DND-41 (cell line): ENCODE data around the gene PPP1R15B.

Source experiments
- ATAC-seq: fragments of 200-7000 bp; cut with Tn5 transposase; 3 replicates; pipeline ENCODE4 v1.9.1; 2021; ENCODE audit warnings: low read depth; ENCODE audit not compliant: insufficient read depth
- DNase-seq: peaks from one replicate; pipeline ENCODE4 v3.0.0-alpha.2; 2020
- H2AFZ ChIP-seq: 2 replicates; pipeline ENCODE4 v1.6.0; 2012; ENCODE audit warnings: low read depth, low read length
- H3K27ac ChIP-seq: 2 replicates; pipeline ENCODE4 v1.5.1; 2012; ENCODE audit warnings: low read length, inconsistent platforms
- H3K27me3 ChIP-seq: fragments of 200-600 bp; sonication (generic); 2 replicates; pipeline ENCODE4 v1.6.0; 2012; ENCODE audit warnings: low read length, mild to moderate bottlenecking, inconsistent platforms; ENCODE audit not compliant: insufficient read depth, poor library complexity
- H3K36me3 ChIP-seq: 2 replicates; pipeline ENCODE4 v1.5.1; 2012; ENCODE audit warnings: low read length, inconsistent platforms; ENCODE audit not compliant: insufficient read depth
- H3K4me1 ChIP-seq: 2 replicates; pipeline ENCODE4 v1.5.1; 2012; ENCODE audit warnings: mild to moderate bottlenecking, low read length; ENCODE audit not compliant: insufficient read depth
- H3K4me2 ChIP-seq: 2 replicates; pipeline ENCODE4 v1.6.0; 2012; ENCODE audit warnings: mild to moderate bottlenecking, moderate library complexity, low read length, inconsistent platforms; ENCODE audit not compliant: insufficient read depth
- H3K4me3 ChIP-seq, 2 experiments: fragments of 200-600 bp in 1 of 2; shearing (Covaris generic) in 1 of 2; 2 replicates each; pipeline ENCODE4 v1.5.1; 2012 to 2016; ENCODE audit warnings: inconsistent platforms in 2 of 2, low read length in 2 of 2, mild to moderate bottlenecking in 2 of 2, low read depth in 1 of 2, moderate library complexity in 1 of 2
- H3K79me2 ChIP-seq: 2 replicates; pipeline ENCODE4 v1.6.0; 2012; ENCODE audit warnings: low read length, inconsistent platforms; ENCODE audit not compliant: insufficient read depth
- H3K9ac ChIP-seq: 2 replicates; pipeline ENCODE4 v1.6.0; 2012; ENCODE audit warnings: low read depth, mild to moderate bottlenecking, inconsistent platforms, low read length, moderate library complexity
- H3K9me3 ChIP-seq: 2 replicates; pipeline ENCODE4 v1.5.1; 2012; ENCODE audit warnings: low read length, moderate library complexity, mild to moderate bottlenecking, inconsistent platforms; ENCODE audit not compliant: insufficient read depth, severe bottlenecking
- H4K20me1 ChIP-seq: 2 replicates; pipeline ENCODE4 v1.6.0; 2012; ENCODE audit warnings: low read length; ENCODE audit not compliant: insufficient read depth
- EZH2 ChIP-seq: IDR thresholded peaks from 3 replicates; pipeline ENCODE4 v1.6.1; 2012; ENCODE audit warnings: borderline replicate concordance, low read depth, mild to moderate bottlenecking, moderate library complexity, low read length, inconsistent platforms; ENCODE audit not compliant: severe bottlenecking
- TF ChIP-seq, protein P1 (sequence below): IDR thresholded peaks from 2 replicates; pipeline ENCODE4 v1.5.1; 2012; ENCODE audit warnings: borderline replicate concordance, low read length, moderate library complexity, mild to moderate bottlenecking; ENCODE audit not compliant: poor library complexity, severe bottlenecking; ENCODE audit errors: extremely low read depth

PPP1R15B gene

DNA sequence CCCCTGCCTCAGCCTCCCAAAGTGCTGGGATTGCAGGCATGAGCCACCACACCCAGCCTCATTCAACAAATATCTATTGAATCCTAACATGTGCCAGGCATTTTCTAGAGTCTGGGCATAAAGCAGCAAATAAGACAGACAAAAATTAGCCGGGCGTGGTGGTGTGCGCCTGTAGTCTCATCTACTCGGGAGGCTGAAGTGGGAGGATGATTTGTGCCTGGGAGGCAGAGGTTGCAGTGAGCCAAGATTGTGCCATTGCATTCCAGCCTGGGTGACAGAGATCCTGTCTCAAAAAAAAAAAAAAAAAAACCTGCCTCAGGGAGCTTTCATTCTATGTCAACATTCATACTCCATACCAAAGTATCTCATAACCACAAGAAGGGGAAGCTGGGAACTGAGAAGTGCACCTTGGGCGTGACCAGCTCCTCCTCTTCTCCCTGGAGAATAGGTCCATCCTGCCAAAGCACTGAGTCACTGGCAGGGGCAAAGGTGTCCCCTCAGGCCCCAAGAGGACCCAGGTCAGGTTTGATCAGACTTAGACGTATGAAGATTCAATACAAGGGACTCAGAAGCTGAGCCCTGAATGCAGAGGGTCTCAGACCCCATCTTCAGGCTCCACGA lies 36.8 kb upstream of the PPP1R15B start:
- Histone ChIP-seq H3K9me3 (no peaks in the 10 kb centered on the region), H4K20me1 (no peaks in the 10 kb centered on the region), H3K9ac (no peak overlapping the region), H2AFZ (no peak overlapping the region), H3K4me2 (no peak overlapping the region), H3K36me3 (peaks cover 73% of the 10 kb centered on the region), H3K4me1 (no peaks in the 10 kb centered on the region), H3K27ac (no peak overlapping the region), H3K79me2 (no peaks in the 10 kb centered on the region), H3K4me3 (no peak overlapping the region), H3K27me3 (no peaks in the 10 kb centered on the region)
- DNase-seq (no peak), ATAC-seq (no peak)
- TF ChIP-seq EZH2, result no peak
- TF ChIP-seq, protein P1, sequence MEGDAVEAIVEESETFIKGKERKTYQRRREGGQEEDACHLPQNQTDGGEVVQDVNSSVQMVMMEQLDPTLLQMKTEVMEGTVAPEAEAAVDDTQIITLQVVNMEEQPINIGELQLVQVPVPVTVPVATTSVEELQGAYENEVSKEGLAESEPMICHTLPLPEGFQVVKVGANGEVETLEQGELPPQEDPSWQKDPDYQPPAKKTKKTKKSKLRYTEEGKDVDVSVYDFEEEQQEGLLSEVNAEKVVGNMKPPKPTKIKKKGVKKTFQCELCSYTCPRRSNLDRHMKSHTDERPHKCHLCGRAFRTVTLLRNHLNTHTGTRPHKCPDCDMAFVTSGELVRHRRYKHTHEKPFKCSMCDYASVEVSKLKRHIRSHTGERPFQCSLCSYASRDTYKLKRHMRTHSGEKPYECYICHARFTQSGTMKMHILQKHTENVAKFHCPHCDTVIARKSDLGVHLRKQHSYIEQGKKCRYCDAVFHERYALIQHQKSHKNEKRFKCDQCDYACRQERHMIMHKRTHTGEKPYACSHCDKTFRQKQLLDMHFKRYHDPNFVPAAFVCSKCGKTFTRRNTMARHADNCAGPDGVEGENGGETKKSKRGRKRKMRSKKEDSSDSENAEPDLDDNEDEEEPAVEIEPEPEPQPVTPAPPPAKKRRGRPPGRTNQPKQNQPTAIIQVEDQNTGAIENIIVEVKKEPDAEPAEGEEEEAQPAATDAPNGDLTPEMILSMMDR, result no peak

DNA sequence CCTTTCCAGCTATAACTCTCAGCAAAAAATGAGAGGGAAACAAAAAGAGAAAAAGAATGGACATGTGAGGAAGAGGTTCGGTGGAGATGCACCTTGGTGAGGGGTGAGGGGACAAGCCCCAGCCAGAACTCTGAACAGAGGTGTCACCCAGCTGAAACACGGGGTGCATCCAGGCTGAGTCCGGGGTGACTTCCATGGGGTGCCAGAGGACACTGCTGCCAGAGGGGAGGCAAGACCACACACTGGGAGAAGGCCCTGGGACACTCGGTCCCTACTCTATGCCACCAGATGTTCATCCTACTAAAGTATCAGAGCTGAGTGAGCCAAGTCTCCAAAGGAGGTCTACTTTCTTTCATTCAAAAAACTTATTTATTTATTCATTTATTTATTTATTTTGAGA lies 36.1 kb upstream of the PPP1R15B start:
- TF ChIP-seq, protein P1, result no peak
- no peak for TF ChIP-seq EZH2
- DNase-seq, result no peak
- H3K4me2 ChIP-seq, result no peak overlapping the region
- no peak for ATAC-seq
- no peak overlapping the region for H3K27ac ChIP-seq
- no peaks in the 10 kb centered on the region for H4K20me1 ChIP-seq
- H3K79me2 ChIP-seq, result no peaks in the 10 kb centered on the region
- H3K36me3 ChIP-seq, result peaks cover 76% of the 10 kb centered on the region
- H3K9ac ChIP-seq, result no peak overlapping the region
- H3K4me1 ChIP-seq, result no peaks in the 10 kb centered on the region
- no peak overlapping the region for H2AFZ ChIP-seq
- no peak overlapping the region for H3K4me3 ChIP-seq
- no peaks in the 10 kb centered on the region for H3K27me3 ChIP-seq
- H3K9me3 ChIP-seq, result no peaks in the 10 kb centered on the region

DNA sequence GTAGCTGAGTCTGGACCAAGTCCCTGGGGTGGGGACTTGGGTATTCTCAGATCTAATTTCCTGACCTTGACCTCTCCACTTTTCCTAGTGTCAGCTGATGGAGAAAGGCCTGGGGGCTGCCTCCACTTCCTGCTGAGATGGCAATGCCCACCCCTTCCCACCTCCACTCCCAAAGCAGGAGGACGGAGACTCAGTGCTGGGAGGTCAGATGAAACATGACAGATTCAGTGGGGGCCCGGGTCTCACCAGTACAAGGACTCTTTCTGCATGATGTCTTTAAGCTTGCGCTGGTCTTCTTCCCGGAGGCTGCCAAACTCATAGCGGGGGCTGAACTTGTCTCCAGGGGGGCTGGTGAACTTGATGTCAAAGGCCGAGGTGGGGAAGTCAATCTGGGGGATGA lies 35.6 kb upstream of the PPP1R15B start:
- no peak overlapping the region for H3K4me2 ChIP-seq
- H3K4me1 ChIP-seq, result no peaks in the 10 kb centered on the region
- DNase-seq (no peak), ATAC-seq (no peak)
- H3K4me3 ChIP-seq, result no peak overlapping the region
- H3K36me3 ChIP-seq, result peaks cover 81% of the 10 kb centered on the region
- no peak overlapping the region for H2AFZ ChIP-seq
- no peak overlapping the region; the same call in 1 of the 2 replicates for H3K27ac ChIP-seq
- no peaks in the 10 kb centered on the region for H3K79me2 ChIP-seq
- no peaks in the 10 kb centered on the region for H3K27me3 ChIP-seq
- no peak overlapping the region for H3K9ac ChIP-seq
- no peaks in the 10 kb centered on the region for H4K20me1 ChIP-seq
- TF ChIP-seq, protein P1, result no peak
- TF ChIP-seq EZH2, result no peak
- no peaks in the 10 kb centered on the region for H3K9me3 ChIP-seq
